ENCODE results near the gene PRRG3. TPM values are rescaled to one million over a fixed set of nuclear protein-coding genes. Genes with fewer than 3 reads are reported as not detected.

The PRRG3 gene
- total RNA-seq, 1 experiment from 2014 or later, result 0.11 TPM

DNA sequence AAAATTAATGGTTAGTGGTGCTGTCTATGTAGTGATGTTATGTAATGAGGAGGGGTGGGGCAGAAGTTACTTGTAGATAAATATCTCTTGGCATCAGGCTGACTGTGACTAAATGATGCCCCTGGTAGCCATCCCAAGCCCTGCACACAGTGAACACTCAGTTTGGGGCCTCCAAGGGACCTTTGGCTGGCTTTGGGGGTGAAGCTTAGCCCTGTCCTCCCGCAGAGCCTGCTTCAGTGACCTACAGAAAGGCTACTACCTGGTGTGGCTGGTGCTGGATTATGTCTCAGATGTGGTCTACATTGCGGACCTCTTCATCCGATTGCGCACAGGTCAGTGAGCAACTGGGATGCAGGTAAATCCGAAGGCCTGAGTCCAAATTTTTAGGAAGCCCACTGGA, 47.1 kb downstream of the PRRG3 start:
- no peak for DNase-seq (ENCODE audit: low read depth)

DNA sequence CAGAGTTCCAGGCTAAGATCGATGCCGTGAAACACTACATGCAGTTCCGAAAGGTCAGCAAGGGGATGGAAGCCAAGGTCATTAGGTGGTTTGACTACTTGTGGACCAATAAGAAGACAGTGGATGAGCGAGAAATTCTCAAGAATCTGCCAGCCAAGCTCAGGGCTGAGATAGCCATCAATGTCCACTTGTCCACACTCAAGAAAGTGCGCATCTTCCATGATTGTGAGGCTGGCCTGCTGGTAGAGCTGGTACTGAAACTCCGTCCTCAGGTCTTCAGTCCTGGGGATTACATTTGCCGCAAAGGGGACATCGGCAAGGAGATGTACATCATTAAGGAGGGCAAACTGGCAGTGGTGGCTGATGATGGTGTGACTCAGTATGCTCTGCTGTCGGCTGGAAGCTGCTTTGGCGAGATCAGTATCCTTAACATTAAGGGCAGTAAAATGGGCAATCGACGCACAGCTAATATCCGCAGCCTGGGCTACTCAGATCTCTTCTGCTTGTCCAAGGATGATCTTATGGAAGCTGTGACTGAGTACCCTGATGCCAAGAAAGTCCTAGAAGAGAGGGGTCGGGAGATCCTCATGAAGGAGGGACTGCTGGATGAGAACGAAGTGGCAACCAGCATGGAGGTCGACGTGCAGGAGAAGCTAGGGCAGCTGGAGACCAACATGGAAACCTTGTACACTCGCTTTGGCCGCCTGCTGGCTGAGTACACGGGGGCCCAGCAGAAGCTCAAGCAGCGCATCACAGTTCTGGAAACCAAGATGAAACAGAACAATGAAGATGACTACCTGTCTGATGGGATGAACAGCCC, 48.6 kb downstream of the PRRG3 start:
- no peak for DNase-seq (ENCODE audit: low read depth)

DNA sequence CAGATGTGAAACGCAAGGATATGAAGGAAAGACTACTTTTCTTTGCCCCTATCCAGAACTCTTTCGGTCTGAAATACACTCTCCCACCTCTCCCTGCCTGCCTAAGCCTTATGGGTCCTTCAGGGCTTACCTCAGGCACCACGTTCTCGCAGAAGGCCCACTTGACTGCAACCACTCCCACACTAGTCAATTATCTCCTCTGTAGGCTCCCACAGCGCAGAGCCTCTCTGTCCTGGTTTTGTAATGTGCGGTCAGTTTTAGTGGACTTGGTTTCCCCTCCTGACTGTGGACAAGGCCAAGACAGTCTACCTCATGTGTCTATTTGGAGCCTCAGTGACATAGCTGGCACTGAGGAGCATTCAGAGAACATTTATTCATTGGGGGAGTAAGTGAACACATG, 50.4 kb downstream of the PRRG3 start:
- DNase-seq (ENCODE audit: low read depth), result no peak

DNA sequence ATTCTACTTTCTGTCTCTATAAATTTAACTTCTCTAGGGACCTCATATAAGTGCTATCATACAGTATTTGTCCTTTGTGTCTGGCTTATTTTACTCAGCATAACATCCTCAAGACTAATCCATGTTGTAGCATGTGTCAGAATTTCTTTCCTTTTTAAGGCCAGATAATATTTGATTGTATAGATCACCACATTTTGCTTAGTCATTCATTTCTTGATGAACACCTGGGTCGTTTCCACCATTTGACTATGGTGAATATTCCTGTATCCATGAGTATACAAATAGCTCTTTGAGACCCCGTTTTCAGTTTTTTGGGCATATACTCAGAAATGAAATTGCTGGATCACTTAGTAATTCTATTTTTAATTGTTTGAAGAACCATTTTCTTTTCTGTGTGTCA, 51.2 kb downstream of the PRRG3 start:
- no peak for DNase-seq (ENCODE audit: low read depth)

DNA sequence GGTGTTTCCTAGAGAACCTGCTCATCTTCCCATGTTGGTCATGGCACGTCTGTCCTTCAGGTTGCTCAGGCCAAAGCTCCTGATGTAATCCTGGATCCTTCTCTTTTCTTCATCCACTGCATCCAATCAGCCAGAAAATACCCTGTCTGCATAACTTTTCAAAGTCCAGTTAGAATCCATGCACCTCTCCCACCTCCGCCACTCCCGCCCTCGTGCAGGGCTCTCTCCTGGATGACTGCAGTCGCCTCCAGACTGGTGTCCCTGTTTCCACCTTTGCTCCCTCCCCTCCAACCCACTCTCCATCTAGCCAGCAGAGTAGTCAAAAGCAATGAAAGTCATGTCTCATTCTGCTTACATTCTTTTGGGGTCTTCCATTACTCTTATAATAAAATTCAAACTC, 55.3 kb downstream of the PRRG3 start:
- DNase-seq (ENCODE audit: low read depth), result no peak

DNA sequence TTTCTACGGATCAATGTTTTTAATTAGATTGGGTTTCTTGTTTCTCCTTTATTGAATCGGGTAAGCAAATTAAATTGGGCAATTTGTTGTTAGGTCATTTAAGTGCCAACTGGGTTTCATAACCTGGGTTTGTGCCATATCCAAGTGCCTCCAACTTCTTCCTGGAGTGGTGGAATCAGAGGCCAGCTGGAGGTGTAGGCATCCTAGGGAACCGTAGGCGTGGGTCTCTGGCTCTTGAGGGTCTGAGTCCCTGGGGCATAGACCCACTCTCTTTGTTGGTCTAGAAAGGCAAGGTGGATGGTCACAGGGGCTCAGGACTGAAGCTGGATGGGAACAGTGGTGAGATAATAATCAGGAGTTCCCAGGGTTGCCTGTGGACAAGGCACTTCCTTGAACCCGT, 57.6 kb downstream of the PRRG3 start:
- no peak for DNase-seq (ENCODE audit: low read depth)

DNA sequence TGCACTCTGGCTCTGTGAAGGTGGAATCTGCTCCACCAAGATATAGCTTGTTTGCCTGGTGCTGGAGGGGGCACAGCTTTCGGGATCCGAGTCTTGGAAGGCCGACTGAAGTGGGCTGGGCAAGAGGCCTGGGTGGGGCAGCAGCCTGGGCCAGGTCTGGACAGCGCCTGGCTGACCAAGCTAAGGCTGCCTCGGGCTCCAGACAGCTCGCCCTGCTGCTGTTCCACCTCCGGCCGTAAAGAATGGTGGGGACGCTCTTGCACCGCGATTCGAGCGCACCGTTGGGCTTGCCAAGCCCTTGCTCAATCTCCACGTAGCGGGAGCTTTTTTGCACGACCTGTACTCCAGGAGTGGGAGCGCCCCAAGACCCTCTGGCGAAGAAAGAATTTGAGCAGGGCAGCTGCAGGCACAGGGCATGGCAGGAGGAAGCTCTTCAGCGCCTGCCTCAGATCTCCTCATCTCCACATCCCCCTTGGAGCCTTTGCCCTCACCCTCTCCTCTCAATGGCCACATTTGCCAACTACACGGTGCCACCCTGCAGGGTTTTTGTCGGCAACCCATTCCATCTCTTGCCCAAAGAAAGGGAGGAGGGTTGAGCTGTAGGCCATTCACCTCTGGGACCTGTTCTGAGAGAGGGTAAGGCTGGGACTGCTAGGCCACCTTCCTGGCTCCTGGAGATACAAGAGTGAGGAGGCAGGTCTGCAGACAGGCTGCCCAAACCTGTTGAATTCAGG, 58.2 kb downstream of the PRRG3 start:
- peak; percentile 64 for DNase-seq (ENCODE audit: low read depth)

DNA sequence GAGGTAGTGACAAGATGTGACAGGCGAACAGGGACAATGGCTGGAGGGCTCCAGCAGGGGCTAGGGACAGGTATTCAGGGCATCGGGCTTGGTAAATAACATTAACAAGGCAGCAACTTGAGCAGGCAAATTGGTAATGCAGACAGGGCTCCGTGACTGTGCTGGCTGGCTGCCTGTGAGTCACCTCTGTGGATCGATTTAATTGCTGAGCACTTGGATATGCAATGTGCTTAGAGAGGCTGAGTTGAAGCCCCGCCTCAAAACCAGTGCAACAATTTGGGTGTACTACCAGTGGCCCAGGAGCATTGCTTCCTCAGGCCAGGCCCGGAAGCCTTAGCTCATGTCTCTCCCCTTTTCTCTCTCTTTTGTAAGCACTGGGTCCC, 58.8 kb downstream of the PRRG3 start:
- DNase-seq (ENCODE audit: low read depth), result peak; percentile 83

DNA sequence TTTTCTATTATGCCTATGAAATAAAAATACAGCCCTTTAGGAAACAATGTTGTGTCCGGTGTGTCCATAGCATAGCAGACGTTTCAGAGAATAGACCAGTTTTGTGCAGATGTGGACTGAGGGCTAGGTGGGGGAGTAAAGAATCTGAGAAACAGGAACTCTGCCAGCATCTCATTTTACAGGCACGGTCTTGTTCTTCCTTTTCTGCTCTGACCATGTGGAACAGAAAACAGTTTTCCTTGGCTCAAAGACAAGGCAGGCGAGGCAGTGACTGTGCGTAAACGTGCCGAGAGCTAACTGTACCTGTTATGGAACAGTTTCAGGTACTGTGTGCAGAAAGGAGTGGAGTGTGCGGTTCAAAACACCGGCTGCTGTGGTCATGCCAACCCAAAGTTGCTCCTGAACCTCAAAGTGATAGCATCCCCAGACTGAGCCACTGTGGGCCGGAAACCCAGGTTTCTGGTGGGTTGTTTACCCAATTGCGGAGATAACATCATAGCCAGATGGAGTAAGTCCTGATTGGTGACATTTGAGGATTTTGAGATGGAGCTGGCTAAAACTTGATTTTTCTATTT, 59.5 kb downstream of the PRRG3 start:
- DNase-seq (ENCODE audit: low read depth), result peak; percentile 4

Other genes starting within 250 kb of the PRRG3 start
- 0.17 and 1.5 TPM in 2 replicates for gene PASD1, start 131.8 kb upstream of the PRRG3 start, total RNA-seq (2014; rRNA removed; shearing (Covaris generic))
- gene FATE1, start 20.6 kb downstream of the PRRG3 start, total RNA-seq (2014; rRNA removed; shearing (Covaris generic)), result not detected in 2 replicates
- not detected in 2 replicates for gene CNGA2, start 39.3 kb downstream of the PRRG3 start, total RNA-seq (2014; rRNA removed; shearing (Covaris generic))
- gene MAGEA4, start 217.4 kb downstream of the PRRG3 start, total RNA-seq (2014; rRNA removed; shearing (Covaris generic)), result not detected in 2 replicates